SH-SY5Y (cell line): Measurements from ENCODE around the gene MSI2.
A peak's percentile ranks its signal among the peaks of the same experiment; 100 is the strongest.

Experiments
- GATA2 ChIP-seq: IDR thresholded peaks from 2 replicates; pipeline ENCODE4 v1.6.1; 2011; ENCODE audit warnings: mild to moderate bottlenecking, low read depth, low read length
- GATA3 ChIP-seq: IDR thresholded peaks from 2 replicates; pipeline ENCODE4 v1.6.1; 2011; ENCODE audit warnings: low read depth, mild to moderate bottlenecking, low read length, moderate library complexity

The MSI2 gene

DNA sequence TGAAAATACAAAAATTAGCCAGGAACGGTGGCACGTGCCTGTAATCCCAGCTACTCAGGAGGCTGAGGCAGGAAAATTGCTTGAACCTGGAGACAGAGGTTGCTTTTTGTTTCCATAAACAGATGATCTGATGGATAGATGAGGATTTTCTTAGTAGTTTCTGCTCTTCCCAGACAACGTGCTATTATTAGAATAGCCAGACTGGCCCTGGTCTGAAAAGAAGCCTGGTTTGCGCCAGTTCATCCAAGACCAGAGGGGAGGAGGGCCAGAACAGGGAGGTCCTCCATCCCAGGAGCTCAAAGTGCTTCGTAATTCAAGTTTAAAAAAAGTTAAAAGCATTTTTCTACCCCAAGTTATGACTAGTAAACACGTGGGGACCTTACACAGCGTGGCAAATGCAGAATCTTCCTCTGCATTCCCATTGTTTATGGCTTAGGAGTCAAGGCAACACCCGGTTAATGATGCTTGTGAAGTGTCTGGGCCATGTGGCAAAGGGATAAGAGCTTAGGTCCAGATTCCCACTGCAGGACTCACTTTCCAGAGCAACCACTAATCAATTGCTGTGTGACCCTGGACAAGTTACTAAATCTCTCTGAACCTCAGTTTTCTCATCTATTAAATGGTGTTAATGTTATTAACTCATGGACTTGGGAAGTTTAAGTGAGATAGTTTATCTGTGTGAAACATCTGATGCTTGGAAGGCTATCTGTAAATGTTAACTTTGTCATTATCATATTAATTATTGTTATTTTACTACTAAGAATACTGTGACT, 283.4 kb downstream of the MSI2 start:
- TF ChIP-seq GATA3, result no peak
- TF ChIP-seq GATA2, result no peak

DNA sequence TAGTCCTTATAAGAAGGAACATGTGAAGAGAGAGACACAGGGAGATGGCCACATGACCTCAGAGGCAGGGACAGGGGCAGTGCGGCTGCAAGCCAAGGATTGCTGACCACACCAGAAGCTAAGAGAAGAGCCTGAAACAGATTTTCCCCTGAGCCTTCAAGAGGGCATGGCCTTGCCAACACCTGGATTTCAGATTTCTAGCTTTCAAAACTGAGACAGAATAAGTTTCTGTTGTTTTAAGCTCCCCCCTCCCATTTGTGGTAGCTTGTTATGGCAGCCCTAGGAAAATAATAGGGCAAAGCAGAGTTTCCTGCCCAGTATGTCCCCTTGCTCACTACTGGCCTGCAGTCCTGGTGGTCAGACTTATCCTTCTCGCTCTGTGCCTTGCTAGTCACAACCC, 284.3 kb downstream of the MSI2 start:
- TF ChIP-seq GATA2 (no peak), GATA3 (no peak)

DNA sequence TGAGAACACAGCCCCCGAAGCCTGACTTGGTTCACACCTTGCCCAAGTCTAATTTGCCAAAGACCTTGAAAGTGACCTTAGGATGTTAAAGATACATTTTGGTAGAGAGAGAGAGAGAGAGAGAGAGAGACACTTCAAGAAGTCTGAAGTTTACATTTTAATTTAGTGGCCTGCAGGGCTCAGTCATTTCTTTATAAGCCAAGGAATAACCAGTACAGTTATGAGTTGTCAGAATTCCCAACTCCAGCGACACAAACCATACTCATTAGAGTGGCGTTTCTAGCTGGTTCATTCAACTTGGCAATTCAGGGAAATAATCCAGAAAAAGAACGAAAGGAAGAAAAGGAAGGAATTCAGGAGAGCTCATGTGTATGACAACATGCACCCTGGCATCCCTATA, 284.7 kb downstream of the MSI2 start:
- TF ChIP-seq GATA2 (no peak), GATA3 (no peak)

DNA sequence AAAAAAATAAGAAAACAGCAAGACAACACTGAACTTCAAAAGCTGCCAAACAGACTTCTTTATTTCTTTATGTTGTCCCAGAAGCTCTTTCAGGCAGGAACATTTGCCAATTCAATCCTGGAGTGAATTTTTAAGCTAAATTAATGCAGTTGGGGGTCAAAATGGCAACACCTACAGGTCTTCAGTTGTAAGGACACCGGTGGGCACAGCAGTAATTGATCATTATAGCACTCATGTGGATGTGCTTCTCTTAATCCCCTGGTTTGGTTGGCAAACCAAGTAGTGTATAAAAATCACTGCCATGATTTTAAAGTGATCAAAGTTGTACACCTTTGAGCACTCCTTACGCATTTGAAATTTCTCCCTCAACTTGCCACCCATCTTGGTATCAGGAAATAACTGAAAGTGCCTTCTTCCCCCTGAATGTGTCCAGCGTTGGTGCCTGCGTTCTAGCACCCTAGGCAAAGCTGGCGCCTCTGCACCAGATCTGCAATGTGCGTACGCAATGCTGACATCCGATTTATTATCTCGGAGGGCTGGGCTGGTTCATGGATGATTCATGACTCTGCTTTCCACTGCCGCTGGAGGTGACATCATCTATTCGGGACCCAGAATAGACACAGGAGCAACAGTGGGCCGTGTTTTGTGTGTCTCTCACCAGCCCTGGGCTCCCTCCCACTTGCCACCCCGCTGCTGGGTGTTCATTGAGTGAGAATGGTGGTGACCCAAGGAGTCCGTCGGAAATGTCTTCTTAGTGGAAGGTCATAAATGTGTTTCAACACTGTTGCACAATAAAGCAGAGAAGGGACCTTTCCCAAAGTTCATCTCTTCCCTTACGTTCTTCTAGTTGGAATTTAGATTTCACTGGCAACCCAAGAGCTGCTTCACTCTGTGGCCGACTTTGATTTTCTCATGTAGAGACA, 285.4 kb downstream of the MSI2 start:
- TF ChIP-seq GATA3 (no peak), GATA2 (peak; percentile 84)

DNA sequence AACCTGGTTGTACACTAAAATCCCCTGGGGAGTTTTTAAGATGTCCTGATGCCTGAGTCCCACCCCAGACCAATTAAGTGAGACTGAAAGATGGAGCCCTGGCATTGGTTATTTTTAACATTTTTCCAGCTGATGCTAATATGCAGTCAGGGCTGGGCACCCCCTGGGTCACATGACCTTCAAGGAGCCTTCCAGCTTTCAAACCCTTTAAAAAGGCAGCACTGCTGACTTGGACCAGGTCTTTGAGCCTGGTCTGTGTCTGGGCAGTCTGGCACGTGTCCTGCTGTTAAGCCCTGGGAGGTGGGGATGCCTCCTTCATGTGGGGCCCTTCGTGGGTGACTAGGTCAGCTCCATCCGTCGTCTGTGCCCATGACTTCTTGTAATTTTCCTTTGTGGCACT, 286.2 kb downstream of the MSI2 start:
- TF ChIP-seq GATA3 (no peak), GATA2 (no peak)

DNA sequence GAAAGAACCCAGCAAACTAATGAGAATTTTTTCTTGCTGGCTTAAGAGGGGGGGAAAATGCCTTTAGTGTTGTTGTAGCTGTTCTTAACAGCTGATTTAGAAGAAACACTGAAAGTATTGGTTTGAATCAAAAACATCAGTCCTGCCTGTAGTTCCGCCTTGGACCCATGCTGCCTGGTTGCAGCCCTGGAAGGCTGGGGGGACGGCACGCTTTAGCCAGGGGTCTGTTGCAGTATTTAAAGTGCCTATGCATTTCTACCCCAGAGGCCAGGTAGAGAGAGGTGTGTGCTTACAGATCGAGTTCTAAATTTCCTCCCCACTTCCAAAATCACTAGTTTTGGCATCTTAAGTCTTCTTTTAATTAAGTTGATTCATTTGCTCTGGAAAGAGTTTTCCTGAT, 286.9 kb downstream of the MSI2 start:
- TF ChIP-seq GATA2 (no peak), GATA3 (no peak)

DNA sequence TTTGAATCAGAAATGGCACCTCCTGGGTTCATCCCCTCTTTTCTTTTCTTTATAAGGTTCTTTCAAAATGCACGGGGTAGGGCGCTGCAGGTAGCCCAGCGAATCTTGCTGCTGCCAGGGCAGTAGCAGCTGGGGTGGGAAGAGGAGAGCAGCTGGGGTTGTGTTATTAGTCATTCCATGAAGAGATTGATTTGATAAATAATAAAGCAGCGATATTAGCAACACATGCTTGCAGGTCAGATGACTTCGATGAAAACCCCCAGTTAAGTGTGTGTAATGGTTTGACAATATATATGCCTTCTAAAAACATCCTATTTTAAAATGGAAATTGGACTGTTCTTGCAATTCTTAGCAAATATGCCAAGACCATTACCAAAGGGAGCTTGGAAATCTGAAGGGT, 288.1 kb downstream of the MSI2 start:
- TF ChIP-seq GATA2 (peak; percentile 80), GATA3 (peak; percentile 73)

DNA sequence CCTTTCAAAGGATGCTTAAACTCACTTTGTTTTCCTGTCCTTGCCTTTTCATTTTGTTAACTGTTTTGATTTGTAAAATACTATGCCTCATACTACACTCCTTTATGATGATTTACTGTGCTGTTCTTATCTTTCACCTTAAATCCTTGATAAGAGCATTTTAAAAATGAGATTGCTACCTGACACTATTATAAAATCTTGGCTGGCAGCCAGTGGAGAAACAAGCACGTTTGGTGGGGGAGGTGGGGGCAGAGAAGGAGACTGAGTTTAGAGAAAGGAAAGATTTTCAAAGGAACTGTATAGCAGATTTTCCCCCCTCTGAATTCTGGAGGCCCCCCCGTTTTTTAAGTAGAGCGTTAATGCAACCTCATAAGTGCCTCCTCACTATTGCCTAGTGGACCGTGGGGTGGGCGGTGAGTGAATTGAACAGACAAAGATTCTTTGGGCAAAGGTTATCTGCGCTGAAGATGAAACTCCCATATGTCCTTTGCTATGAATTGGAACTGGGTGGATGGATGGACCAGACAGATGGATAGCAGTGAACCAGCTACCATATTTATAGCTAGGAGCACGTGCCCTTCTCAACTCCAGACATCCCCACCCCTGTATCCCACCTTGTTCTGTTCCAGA, 288.6 kb downstream of the MSI2 start:
- TF ChIP-seq GATA3 (0 out of 2 replicates have a peak, but pooled peaks have one; percentile 37), GATA2 (peak; percentile 23; the same call in 1 of the 2 replicates)

DNA sequence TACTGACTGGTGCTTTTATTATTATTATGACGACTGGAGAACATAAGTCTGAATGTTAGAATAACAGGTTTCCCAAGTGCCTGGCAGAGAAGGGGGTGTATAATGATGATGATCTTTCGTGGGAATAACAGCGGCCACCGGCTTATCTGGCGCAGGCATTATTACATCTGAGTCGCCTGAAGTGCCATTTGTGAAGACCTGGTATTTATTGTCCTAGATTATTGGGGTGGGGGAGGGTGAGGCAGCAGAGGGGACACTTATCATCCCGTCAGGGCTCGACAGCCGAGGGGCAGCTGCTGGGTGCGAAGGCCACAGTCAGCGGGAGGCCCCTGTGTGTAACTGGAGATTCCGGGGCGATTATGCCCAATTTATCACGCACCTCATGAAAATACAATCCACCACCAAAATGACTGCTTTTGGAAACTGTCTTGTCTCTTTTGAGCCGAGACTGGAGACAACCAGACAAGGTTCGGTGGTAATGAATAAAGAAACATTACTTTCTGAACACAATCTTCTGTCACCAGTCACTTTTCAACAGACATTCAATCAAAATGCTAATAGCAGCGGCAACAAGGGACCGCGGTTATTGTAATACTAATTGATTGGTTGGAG, 289.5 kb downstream of the MSI2 start:
- peak; percentile 99 for TF ChIP-seq GATA2
- peak; percentile 96 for TF ChIP-seq GATA3

DNA sequence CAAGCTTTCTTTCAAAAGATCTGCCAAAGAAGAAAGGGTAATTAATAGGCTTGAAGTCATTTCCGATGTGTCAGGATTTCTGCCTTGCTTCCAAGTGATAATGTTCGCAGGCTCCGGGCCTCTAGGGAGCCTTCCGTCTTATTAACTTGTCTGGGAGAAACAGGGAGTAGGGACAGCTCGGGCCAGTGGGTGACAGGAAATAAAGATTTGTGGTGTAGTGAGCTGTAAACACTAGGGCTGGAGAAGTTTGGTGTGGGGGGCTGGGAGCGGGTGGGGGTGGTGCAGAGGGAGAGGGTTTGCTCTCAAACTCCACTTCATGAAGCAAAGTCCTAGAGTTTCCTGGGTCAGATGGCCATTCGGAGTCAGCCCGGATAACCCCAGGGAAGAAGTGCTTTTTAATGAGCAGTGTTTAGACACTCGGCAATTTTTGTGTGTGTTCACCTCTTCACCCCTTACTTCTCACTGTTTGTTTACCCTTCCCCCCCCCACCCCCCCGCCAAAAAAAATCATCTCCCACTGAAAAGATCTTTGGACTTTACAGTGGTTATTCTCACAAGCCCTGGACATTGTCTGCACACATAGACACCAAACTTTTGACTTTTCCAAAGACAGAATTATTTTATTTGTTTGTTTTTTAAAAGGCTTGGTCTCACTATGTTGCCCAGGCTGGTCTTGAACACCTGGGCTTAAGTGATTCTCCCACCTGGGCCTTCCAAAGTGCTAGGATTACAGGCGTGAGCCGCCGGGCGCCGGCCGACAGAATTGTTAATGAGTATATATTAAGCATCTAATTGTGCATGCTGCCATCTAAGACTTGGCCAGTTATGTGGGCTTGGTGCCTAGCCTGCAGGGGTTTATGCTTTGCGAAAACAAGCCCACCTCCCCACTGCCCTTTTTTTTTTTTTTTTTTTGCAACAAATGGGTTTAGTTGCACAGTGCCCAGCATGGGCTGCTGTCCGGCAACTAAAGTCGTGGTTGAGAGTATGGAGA, 292.4 kb downstream of the MSI2 start:
- TF ChIP-seq GATA2, result no peak
- TF ChIP-seq GATA3, result no peak

DNA sequence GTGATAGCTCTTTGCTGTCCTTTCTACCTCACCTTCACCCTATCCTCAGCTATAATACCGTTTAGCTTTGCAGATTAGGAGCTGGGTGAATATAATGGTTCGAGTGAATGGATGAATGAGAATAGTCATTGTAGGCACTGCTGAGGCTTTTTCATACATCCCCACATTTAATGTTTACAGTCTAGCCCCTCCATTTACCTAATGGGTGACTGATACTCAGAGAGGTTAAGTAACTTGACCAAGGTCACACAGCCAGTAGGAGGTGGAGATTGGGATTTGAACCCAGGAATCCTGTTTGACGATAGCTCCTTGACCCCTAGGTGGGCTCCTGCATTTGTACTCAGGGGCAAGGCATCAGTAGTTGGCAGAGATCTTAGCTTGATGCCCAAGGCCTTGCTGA, 293.1 kb downstream of the MSI2 start:
- TF ChIP-seq GATA2 (no peak), GATA3 (no peak)

DNA sequence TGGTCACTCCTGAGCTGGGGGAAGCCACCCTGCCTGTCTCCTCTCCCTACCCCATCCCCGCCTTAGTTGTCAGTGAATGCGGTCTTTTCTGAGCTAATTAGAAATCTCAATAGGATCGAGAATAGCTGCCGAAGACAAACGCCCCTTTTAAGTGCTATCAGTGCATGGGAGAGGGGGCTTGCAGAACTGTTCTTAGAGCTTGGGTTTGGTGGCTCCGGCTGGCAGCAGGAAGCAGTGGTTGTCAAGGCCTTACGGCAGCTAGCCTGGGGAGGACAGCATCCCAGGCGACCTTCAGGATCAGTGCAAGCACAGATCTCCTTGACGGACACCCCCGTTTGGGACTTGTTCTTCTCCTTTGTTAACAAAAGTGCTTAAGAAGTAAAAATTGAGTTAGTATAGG, 293.7 kb downstream of the MSI2 start:
- TF ChIP-seq GATA2 (no peak), GATA3 (no peak)

DNA sequence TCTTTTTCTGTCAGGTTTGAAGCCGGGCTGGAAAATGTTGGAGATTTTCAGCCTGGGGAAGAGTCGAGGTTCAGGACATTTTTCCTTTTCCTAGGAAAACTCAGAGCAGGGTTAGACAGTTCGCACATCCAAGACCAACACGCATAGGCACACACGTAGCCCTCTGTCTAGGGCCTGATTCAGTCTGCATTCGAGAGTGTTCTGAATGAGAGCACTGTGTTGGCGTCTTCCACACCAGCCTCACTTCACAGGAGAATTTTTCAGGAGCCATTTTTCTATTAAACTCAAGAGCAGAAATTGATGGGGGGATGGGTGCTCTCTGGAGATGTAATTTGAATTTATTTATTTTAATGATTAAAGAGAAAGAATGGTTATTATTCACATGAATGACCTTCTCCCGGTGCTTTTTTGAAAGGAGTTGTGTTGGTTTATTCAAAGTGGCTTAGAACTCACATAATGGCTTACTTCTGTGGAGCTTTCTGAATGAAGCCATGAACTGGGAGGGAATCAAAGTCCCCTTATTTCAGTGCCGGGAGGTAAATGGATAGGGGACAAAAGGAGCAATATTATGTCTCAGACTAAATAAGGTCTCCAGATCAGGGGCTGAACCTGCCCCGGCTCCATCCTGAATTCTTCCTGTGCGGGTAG, 294.5 kb downstream of the MSI2 start:
- no peak for TF ChIP-seq GATA3
- no peak for TF ChIP-seq GATA2
